Vagina (tissue), 2 donors: ENCODE data around the gene MYO1E. TPM values are rescaled to one million over a fixed set of nuclear protein-coding genes. Genes with fewer than 3 reads are reported as not detected.

Experiments used
- DNase-seq, 2 donors: peaks; one replicate each; pipeline ENCODE4 v3.0.0-alpha.2; 2017; ENCODE audit errors: extremely low spot score in 2 of 2
- H3K27ac ChIP-seq: fragments of 200-600 bp; sonication (generic); one replicate; pipeline ENCODE4 v1.5.1; 2019
- H3K27me3 ChIP-seq: fragments of 200-600 bp; sonication (generic); one replicate; pipeline ENCODE4 v1.5.1; 2019
- H3K36me3 ChIP-seq, 2 donors: fragments of 200-600 bp; sonication (generic); one replicate each; pipeline ENCODE4 v1.5.1; 2017 to 2019
- H3K4me1 ChIP-seq: fragments of 200-600 bp; sonication (generic); one replicate; pipeline ENCODE4 v1.5.1; 2019
- H3K4me3 ChIP-seq, 2 donors: fragments of 200-600 bp; sonication (generic); 1 replicate in 1 of 2; 2 replicates in 1 of 2; pipeline ENCODE4 v1.5.1; 2016 to 2019
- H3K9me3 ChIP-seq: fragments of 200-600 bp; sonication (generic); one replicate; pipeline ENCODE4 v1.5.1; 2019
- CTCF ChIP-seq, 3 experiments: fragments of 450-650 bp in 2 of 3; fragments of 200-600 bp in 1 of 3; sonication (generic) in 1 of 3; IDR thresholded peaks; one replicate each; pipeline ENCODE4 v1.5.1; 2017 to 2019; ENCODE audit warnings: antibody characterized with exemption in 3 of 3, mild to moderate bottlenecking in 2 of 3, moderate library complexity in 2 of 3
- POLR2A ChIP-seq, 2 donors: fragments of 450-650 bp; IDR thresholded peaks; one replicate each; pipeline ENCODE4 v1.6.1; 2017; ENCODE audit warnings: antibody characterized with exemption in 2 of 2, mild to moderate bottlenecking in 2 of 2, moderate library complexity in 2 of 2
- POLR2AphosphoS5 ChIP-seq, 2 donors: sonication (generic); formaldehyde crosslinking; IDR thresholded peaks; one replicate each; pipeline ENCODE4 v1.9.0; 2017; ENCODE audit warnings: antibody characterized with exemption in 2 of 2, mild to moderate bottlenecking in 2 of 2, low read depth in 1 of 2; ENCODE audit not compliant: insufficient read depth in 1 of 2
- intact Hi-C: fragments of 100-400 bp; cut with DNase I; formaldehyde crosslinking; loops from one replicate; pipeline ENCODE4 v1.15.1; 2023
- total RNA-seq: library from RNA; depleted of rRNA; stranded (reverse); fragments of >200 nt; gene quantifications from one replicate; pipeline ENCODE4 v1.2.3, GENCODE V29; 2016

Gene MYO1E
- total RNA-seq, 1 donor from 2014 or later, result 16.9 TPM

GRCh38 chr15:59398220-59398619 is 25.5 kb upstream of the MYO1E start:
- intact Hi-C loops, result no loop called here
- Histone ChIP-seq H3K27ac (no peak overlapping the region), H3K4me3 (no peak overlapping the region), H3K9me3 (no peaks in the 10 kb centered on the region), H3K36me3 (no peaks in the 10 kb centered on the region), H3K27me3 (no peaks in the 10 kb centered on the region), H3K4me1 (no peaks in the 10 kb centered on the region)
- TF ChIP-seq POLR2AphosphoS5 (IDR thresholded peaks at IDR 0.05; ENCODE audit: insufficient read depth in 1 of 2, low read depth in 1 of 2) (no peak), POLR2A (IDR thresholded peaks at IDR 0.05) (no peak), CTCF (IDR thresholded peaks at IDR 0.05) (no peak)
- no peak for DNase-seq

- H3K27me3 ChIP-seq, result no peaks in the 10 kb centered on the region
- no peak overlapping the region for H3K4me3 ChIP-seq
- no peaks in the 10 kb centered on the region for H3K36me3 ChIP-seq
- no peak overlapping the region for H3K27ac ChIP-seq
- DNase-seq, result no peak
- TF ChIP-seq POLR2AphosphoS5 (IDR thresholded peaks at IDR 0.05; ENCODE audit: insufficient read depth in 1 of 2, low read depth in 1 of 2) (no peak), CTCF (IDR thresholded peaks at IDR 0.05) (no peak), POLR2A (IDR thresholded peaks at IDR 0.05) (no peak)
- no peaks in the 10 kb centered on the region for H3K4me1 ChIP-seq
- intact Hi-C loops, result no loop called here
- no peaks in the 10 kb centered on the region for H3K9me3 ChIP-seq
Observed at GRCh38 chr15:59396679-59397078, 24.0 kb upstream of the MYO1E start.

GRCh38 chr15:59396211-59396610 is 23.5 kb upstream of the MYO1E start:
- Histone ChIP-seq H3K27me3 (no peaks in the 10 kb centered on the region), H3K4me1 (no peaks in the 10 kb centered on the region), H3K27ac (no peak overlapping the region), H3K9me3 (no peaks in the 10 kb centered on the region), H3K4me3 (no peak overlapping the region), H3K36me3 (no peaks in the 10 kb centered on the region)
- TF ChIP-seq POLR2A (IDR thresholded peaks at IDR 0.05) (no peak), POLR2AphosphoS5 (IDR thresholded peaks at IDR 0.05; ENCODE audit: insufficient read depth in 1 of 2, low read depth in 1 of 2) (no peak), CTCF (IDR thresholded peaks at IDR 0.05) (no peak)
- no peak for DNase-seq
- intact Hi-C loops, result no loop called here

GRCh38 chr15:59394166-59394661 is 21.5 kb upstream of the MYO1E start:
- H3K4me3 ChIP-seq, result no peak overlapping the region
- H3K4me1 ChIP-seq, result no peaks in the 10 kb centered on the region
- no peak overlapping the region for H3K27ac ChIP-seq
- no peak for TF ChIP-seq POLR2AphosphoS5 (IDR thresholded peaks at IDR 0.05; ENCODE audit: insufficient read depth in 1 of 2, low read depth in 1 of 2)
- no peak for TF ChIP-seq POLR2A (IDR thresholded peaks at IDR 0.05)
- no peak for TF ChIP-seq CTCF (IDR thresholded peaks at IDR 0.05)
- H3K9me3 ChIP-seq, result no peaks in the 10 kb centered on the region
- H3K27me3 ChIP-seq, result no peaks in the 10 kb centered on the region
- H3K36me3 ChIP-seq, result no peaks in the 10 kb centered on the region
- no peak for DNase-seq
- intact Hi-C loops, result no loop called here

- Histone ChIP-seq H3K27me3 (no peaks in the 10 kb centered on the region), H3K27ac (no peak overlapping the region), H3K9me3 (no peaks in the 10 kb centered on the region), H3K4me3 (no peak overlapping the region), H3K36me3 (no peaks in the 10 kb centered on the region), H3K4me1 (no peaks in the 10 kb centered on the region)
- TF ChIP-seq POLR2A (IDR thresholded peaks at IDR 0.05) (no peak), POLR2AphosphoS5 (IDR thresholded peaks at IDR 0.05; ENCODE audit: insufficient read depth in 1 of 2, low read depth in 1 of 2) (no peak), CTCF (IDR thresholded peaks at IDR 0.05) (no peak)
- DNase-seq, result no peak
- intact Hi-C loops, result no loop called here
Observed at GRCh38 chr15:59392299-59392698, 19.6 kb upstream of the MYO1E start.
